ACC112 (cell line): Measurements from ENCODE around the gene TWSG1.
"Not testable (repeated sequence)": the region's sequence is repeated elsewhere in the genome, so short reads cannot be mapped to it uniquely, and the experiment has no call there.

Experiments
- H2AFZ ChIP-seq: fragments of 200-600 bp; sonication (generic); one replicate; pipeline ENCODE4 v1.6.0; 2017; ENCODE audit warnings: antibody characterized with exemption, low read length; ENCODE audit not compliant: unreplicated experiment
- H3K27ac ChIP-seq: fragments of 200-600 bp; sonication (generic); 2 replicates; pipeline ENCODE4 v1.5.1; 2014; ENCODE audit warnings: low read depth, mild to moderate bottlenecking, antibody characterized with exemption, low read length, moderate library complexity
- H3K27me3 ChIP-seq: fragments of 200-600 bp; sonication (generic); 2 replicates; pipeline ENCODE4 v1.6.1; 2014; ENCODE audit warnings: mild to moderate bottlenecking, antibody characterized with exemption, low read length, moderate library complexity, mixed read lengths; ENCODE audit not compliant: insufficient read depth
- H3K36me3 ChIP-seq: fragments of 200-600 bp; sonication (generic); 2 replicates; pipeline ENCODE4 v1.6.1; 2016; ENCODE audit warnings: mild to moderate bottlenecking, antibody characterized with exemption, low read length, moderate library complexity, mixed read lengths; ENCODE audit not compliant: insufficient read depth
- H3K4me1 ChIP-seq: fragments of 200-600 bp; sonication (generic); one replicate; pipeline ENCODE4 v1.6.1; 2016; ENCODE audit warnings: low read length, mixed read lengths; ENCODE audit not compliant: insufficient read depth, unreplicated experiment, control insufficient read depth
- H3K4me3 ChIP-seq: fragments of 200-600 bp; sonication (generic); 2 replicates; pipeline ENCODE4 v1.5.1; 2014; ENCODE audit warnings: mild to moderate bottlenecking, low read depth, low read length
- H3K79me2 ChIP-seq: fragments of 200-600 bp; sonication (generic); one replicate; pipeline ENCODE4 v1.6.0; 2016; ENCODE audit warnings: low read length; ENCODE audit not compliant: control insufficient read depth, unreplicated experiment, insufficient read depth

The TWSG1 gene

GRCh38 chr18:9422816-9423519 lies 88.4 kb downstream of the TWSG1 start:
- Histone ChIP-seq H3K4me3 (no peak overlapping the region), H2AFZ (no peak overlapping the region), H3K4me1 (no peaks in the 10 kb centered on the region), H3K36me3 (no peaks in the 10 kb centered on the region), H3K27me3 (no peaks in the 10 kb centered on the region), H3K27ac (no peak overlapping the region), H3K79me2 (no peaks in the 10 kb centered on the region)

- H3K4me3 ChIP-seq, H2AFZ ChIP-seq, H3K27ac ChIP-seq, H3K4me1 ChIP-seq, H3K27me3 ChIP-seq, H3K36me3 ChIP-seq, H3K79me2 ChIP-seq: not testable (repeated sequence)
Observed at GRCh38 chr18:9423648-9424047, 89.1 kb downstream of the TWSG1 start.

GRCh38 chr18:9424235-9424634 lies 89.7 kb downstream of the TWSG1 start:
- H3K4me3 ChIP-seq, H3K27ac ChIP-seq, H3K36me3 ChIP-seq, H3K79me2 ChIP-seq, H2AFZ ChIP-seq, H3K4me1 ChIP-seq, H3K27me3 ChIP-seq: not testable (repeated sequence)

- Histone ChIP-seq H2AFZ (no peak overlapping the region), H3K79me2 (no peaks in the 10 kb centered on the region), H3K4me3 (no peak overlapping the region), H3K36me3 (no peaks in the 10 kb centered on the region), H3K27ac (no peak overlapping the region), H3K4me1 (no peaks in the 10 kb centered on the region), H3K27me3 (no peaks in the 10 kb centered on the region)
Observed at GRCh38 chr18:9426753-9427152, 92.2 kb downstream of the TWSG1 start.

GRCh38 chr18:9428301-9428706 lies 93.7 kb downstream of the TWSG1 start:
- no peak overlapping the region for H3K27ac ChIP-seq
- H2AFZ ChIP-seq, result no peak overlapping the region
- no peaks in the 10 kb centered on the region for H3K27me3 ChIP-seq
- H3K79me2 ChIP-seq, result no peaks in the 10 kb centered on the region
- H3K4me1 ChIP-seq, result no peaks in the 10 kb centered on the region
- H3K36me3 ChIP-seq, result no peaks in the 10 kb centered on the region
- H3K4me3 ChIP-seq, result no peak overlapping the region

- Histone ChIP-seq H3K27ac (no peak overlapping the region), H3K4me3 (no peak overlapping the region)
Observed at GRCh38 chr18:9428862-9429661, 94.5 kb downstream of the TWSG1 start.

GRCh38 chr18:9429662-9429993 lies 95.1 kb downstream of the TWSG1 start:
- Histone ChIP-seq H3K79me2 (no peaks in the 10 kb centered on the region), H3K4me3 (no peak overlapping the region), H2AFZ (no peak overlapping the region), H3K4me1 (no peaks in the 10 kb centered on the region), H3K27ac (no peak overlapping the region), H3K36me3 (no peaks in the 10 kb centered on the region), H3K27me3 (no peaks in the 10 kb centered on the region)

More at GRCh38 chr18:9428862-9429661, 94.5 kb downstream of the TWSG1 start:
- Histone ChIP-seq H3K27me3 (no peaks in the 10 kb centered on the region), H2AFZ (no peak overlapping the region), H3K4me1 (no peaks in the 10 kb centered on the region), H3K79me2 (no peaks in the 10 kb centered on the region), H3K36me3 (no peaks in the 10 kb centered on the region)

- H3K4me3 ChIP-seq, H3K79me2 ChIP-seq, H3K36me3 ChIP-seq, H3K27ac ChIP-seq, H2AFZ ChIP-seq, H3K4me1 ChIP-seq, H3K27me3 ChIP-seq: not testable (repeated sequence)
Observed at GRCh38 chr18:9430315-9430714, 95.7 kb downstream of the TWSG1 start.

GRCh38 chr18:9431296-9431695 lies 96.7 kb downstream of the TWSG1 start:
- H3K27ac ChIP-seq, result no peak overlapping the region
- no peak overlapping the region for H2AFZ ChIP-seq
- no peak overlapping the region for H3K4me3 ChIP-seq
- H3K27me3 ChIP-seq, result no peaks in the 10 kb centered on the region
- H3K36me3 ChIP-seq, result no peaks in the 10 kb centered on the region
- H3K79me2 ChIP-seq, result no peaks in the 10 kb centered on the region
- H3K4me1 ChIP-seq, result no peaks in the 10 kb centered on the region

GRCh38 chr18:9433122-9433521 lies 98.5 kb downstream of the TWSG1 start:
- not testable (repeated sequence) for H2AFZ ChIP-seq

GRCh38 chr18:9433671-9434121 lies 99.1 kb downstream of the TWSG1 start:
- Histone ChIP-seq H3K36me3 (no peaks in the 10 kb centered on the region), H2AFZ (no peak overlapping the region), H3K79me2 (no peaks in the 10 kb centered on the region), H3K4me1 (peaks cover 5% of the 10 kb centered on the region), H3K27ac (no peak overlapping the region), H3K27me3 (no peaks in the 10 kb centered on the region), H3K4me3 (no peak overlapping the region)

More at GRCh38 chr18:9433122-9433521, 98.5 kb downstream of the TWSG1 start:
- not testable (repeated sequence) for H3K27me3 ChIP-seq, H3K4me3 ChIP-seq, H3K79me2 ChIP-seq, H3K36me3 ChIP-seq, H3K4me1 ChIP-seq, H3K27ac ChIP-seq
